Naive thymus-derived CD8-positive, alpha-beta T cell (primary cell): ENCODE data around the gene MFSD8. TPM values are rescaled to one million over a fixed set of nuclear protein-coding genes. Genes with fewer than 3 reads are reported as not detected.
A peak's percentile ranks its signal among the peaks of the same experiment; 100 is the strongest.

Source experiments
- ATAC-seq, 2 donors: fragments of 150-1000 bp; cut with Tn5 transposase in 1 of 2; sonication (Bioruptor Pico), chemical (Tn5 transposase) in 1 of 2; 1 replicate in 1 of 2; 2 replicates in 1 of 2; pipeline ENCODE4 v1.10.0; 2021; ENCODE audit warnings: mild to moderate bottlenecking in 2 of 2, moderate library complexity in 2 of 2
- POLR2A ChIA-PET: fragments of 350-600 bp; sonication (Branson Sonifier 250); formaldehyde crosslinking; loops from one replicate; lab custom pipeline; 2021; ENCODE audit warnings: antibody characterized with exemption; lab: Charles Lee
- DNase-seq, 10 donors: peaks; one replicate each; pipeline versions ENCODE4 v3.0.0 to v3.0.0-alpha.2; 2020 to 2022
- H3K27ac Mint-ChIP-seq, 10 donors: one replicate each; pipeline ENCODE4 v1.8.0; 2020 to 2022; ENCODE audit warnings: mild to moderate bottlenecking in 10 of 10, mixed read lengths in 10 of 10, moderate library complexity in 4 of 10, inconsistent platforms in 1 of 10
- H3K27me3 Mint-ChIP-seq, 5 donors: one replicate each; pipeline ENCODE4 v1.8.0; 2021 to 2022; ENCODE audit warnings: mixed read lengths in 5 of 5
- H3K36me3 Mint-ChIP-seq, 3 donors: one replicate each; pipeline ENCODE4 v1.8.0; 2020 to 2022; ENCODE audit warnings: mixed read lengths in 3 of 3, mild to moderate bottlenecking in 2 of 3, inconsistent platforms in 1 of 3
- H3K4me1 Mint-ChIP-seq, 4 donors: one replicate each; pipeline ENCODE4 v1.8.0; 2021 to 2022; ENCODE audit warnings: mixed read lengths in 4 of 4
- H3K4me3 Mint-ChIP-seq, 10 donors: one replicate each; pipeline ENCODE4 v1.8.0; 2020 to 2022; ENCODE audit warnings: mild to moderate bottlenecking in 10 of 10, mixed read lengths in 10 of 10, moderate library complexity in 6 of 10, inconsistent platforms in 1 of 10
- H3K9me3 Mint-ChIP-seq, 9 donors: one replicate each; pipeline ENCODE4 v1.8.0; 2020 to 2022; ENCODE audit warnings: mixed read lengths in 9 of 9, mild to moderate bottlenecking in 3 of 9, inconsistent platforms in 1 of 9, moderate library complexity in 1 of 9
- polyA plus RNA-seq, 3 donors: library from polyadenylated mRNA; unstranded; fragments of 300-500 nt; fragmentation: Illumina TruSeq; gene quantifications; one replicate each; pipeline ENCODE4 v1.2.3, GENCODE V29; 2021
- total RNA-seq, 8 experiments: library from RNA in 2 of 8; stranded (reverse) in 2 of 8; gene quantifications; one replicate each; pipeline ENCODE4 v1.2.3 and lab custom pipeline; 2021 to 2026

Gene MFSD8
- total and polyA plus RNA-seq, 5 experiments from 2014 or later: 5.8 to 44.3 (median 7.8) TPM

- Mint-ChIP-seq H3K27me3 (peaks cover 0 to 2% (median 0%) of the 10 kb centered on the region in 5 donors), H3K27ac (peak within 1 kb of the TSS; percentile 92 to 99 (median 99)), H3K36me3 (peaks cover 0 to 6% (median 0%) of the 10 kb centered on the region in 3 donors), H3K4me3 (peak within 1 kb of the TSS; percentile 87 to 100 (median 98)), H3K4me1 (peaks cover 6 to 31% (median 24%) of the 10 kb centered on the region in 4 donors), H3K9me3 (peaks cover 0 to 2% (median 0%) of the 10 kb centered on the region in 9 donors)
- peak; percentile 91 to 95 for ATAC-seq
- POLR2A ChIA-PET: interaction anchor here (0.6 to 2.8 kb wide), 4 partner anchors 9 to 180 kb away, joined by 3 to 19 read pairs (median 6); partner anchors contain the start of genes ABHD18, LARP1B and MFSD8
- DNase-seq: peak; percentile 85 to 98 (median 94)
Observed at GRCh38 chr4:127880763-127881562, 84.0 kb downstream of the MFSD8 start, which contains the start of gene PLK4. Gene PLK4, plus strand, starts transcription at chr4:127880893. Its CDS starts 242 bp downstream, at chr4:127881135.

- Mint-ChIP-seq H3K9me3 (peaks cover 0 to 2% (median 0%) of the 10 kb centered on the region in 9 donors), H3K4me1 (peaks cover 4 to 20% (median 15%) of the 10 kb centered on the region in 4 donors), H3K4me3 (no peak overlapping the region), H3K36me3 (peaks cover 0 to 5% (median 3%) of the 10 kb centered on the region in 3 donors), H3K27me3 (peaks cover 0 to 2% (median 0%) of the 10 kb centered on the region in 5 donors), H3K27ac (no peak overlapping the region)
- POLR2A ChIA-PET: no interaction called here
- no peak for DNase-seq
- ATAC-seq: no peak
Observed at GRCh38 chr4:127875791-127876190, 89.2 kb downstream of the MFSD8 start.

GRCh38 chr4:127870688-127871087, 94.3 kb downstream of the MFSD8 start:
- no peak overlapping the region for H3K4me3 Mint-ChIP-seq
- H3K4me1 Mint-ChIP-seq: peaks cover 0 to 4% (median 0%) of the 10 kb centered on the region in 4 donors
- no peaks in the 10 kb centered on the region for H3K27me3 Mint-ChIP-seq
- peaks cover 0 to 3% (median 0%) of the 10 kb centered on the region in 9 donors for H3K9me3 Mint-ChIP-seq
- DNase-seq: no peak
- POLR2A ChIA-PET: no interaction called here
- H3K36me3 Mint-ChIP-seq: peaks cover 0 to 3% (median 3%) of the 10 kb centered on the region in 3 donors
- no peak for ATAC-seq
- H3K27ac Mint-ChIP-seq: peak overlapping the region in 1 of 10 donors; percentile 39

- POLR2A ChIA-PET: no interaction called here
- no peak overlapping the region for H3K4me3 Mint-ChIP-seq
- peaks cover 0 to 3% (median 0%) of the 10 kb centered on the region in 9 donors for H3K9me3 Mint-ChIP-seq
- H3K4me1 Mint-ChIP-seq: peaks cover 0 to 4% (median 0%) of the 10 kb centered on the region in 4 donors
- ATAC-seq (no peak), DNase-seq (no peak)
- H3K36me3 Mint-ChIP-seq: peaks cover 0 to 3% (median 1%) of the 10 kb centered on the region in 3 donors
- no peaks in the 10 kb centered on the region for H3K27me3 Mint-ChIP-seq
- peak overlapping the region in 1 of 10 donors; percentile 1 for H3K27ac Mint-ChIP-seq
Observed at GRCh38 chr4:127870281-127870680, 94.7 kb downstream of the MFSD8 start.

- H3K4me1 Mint-ChIP-seq: peaks cover 0 to 4% (median 0%) of the 10 kb centered on the region in 4 donors
- no peaks in the 10 kb centered on the region for H3K27me3 Mint-ChIP-seq
- H3K27ac Mint-ChIP-seq: no peak overlapping the region
- no peak for DNase-seq
- peaks cover 0 to 2% (median 0%) of the 10 kb centered on the region in 3 donors for H3K36me3 Mint-ChIP-seq
- no peak for ATAC-seq
- POLR2A ChIA-PET: no interaction called here
- no peak overlapping the region for H3K4me3 Mint-ChIP-seq
- H3K9me3 Mint-ChIP-seq: peaks cover 0 to 5% (median 0%) of the 10 kb centered on the region in 9 donors
Observed at GRCh38 chr4:127868196-127868595, 96.8 kb downstream of the MFSD8 start.

Other genes with a start within 250 kb of the MFSD8 start
- gene SLC25A31, start 234.8 kb downstream of the MFSD8 start, total RNA-seq: not detected
- gene SLC25A31, start 234.8 kb downstream of the MFSD8 start, polyA plus RNA-seq: not detected
- gene HSPA4L, start 182.9 kb downstream of the MFSD8 start, total RNA-seq: not detected
- under 1 TPM in 1 of 3 donors, not detected in 2; 0.32 TPM for gene HSPA4L, start 182.9 kb downstream of the MFSD8 start, polyA plus RNA-seq
- gene PLK4, start 84.3 kb downstream of the MFSD8 start, total RNA-seq: 1 to 10 TPM; 2.2 to 2.8 TPM
- gene PLK4, start 84.3 kb downstream of the MFSD8 start, polyA plus RNA-seq: 1 to 10 TPM in 2 of 3 donors, under 1 TPM in 1; 0.96 to 2.0 (median 1.1) TPM
- 10 to 100 TPM; 27.5 to 27.6 TPM for gene ABHD18, start 233 bp upstream of the MFSD8 start, total RNA-seq
- 10 to 100 TPM in 1 of 3 donors, 1 to 10 TPM in 2; 6.8 to 14.6 (median 9.0) TPM for gene ABHD18, start 233 bp upstream of the MFSD8 start, polyA plus RNA-seq
- 10 to 100 TPM; 12.9 to 14.0 TPM for gene LARP1B, start 96.1 kb upstream of the MFSD8 start, total RNA-seq
- 1 to 10 TPM; 2.9 to 4.0 (median 3.9) TPM for gene LARP1B, start 96.1 kb upstream of the MFSD8 start, polyA plus RNA-seq